Caco-2 (cell line): ENCODE results near the gene C1orf167. TPM values are rescaled to one million over a fixed set of nuclear protein-coding genes. Genes with fewer than 3 reads are reported as not detected.

Experiments
- BruUV-seq: library from RNA; stranded (reverse); fragments of 400-500 nt; replicated peaks from 2 replicates; lab custom pipeline; 2021; lab: Mats Ljungman, UMichigan
- CTCF ChIA-PET: fragments of 300-600 bp; sonication (Branson Sonifier 250); formaldehyde crosslinking; loops from one replicate; lab custom pipeline; 2022; ENCODE audit warnings: antibody characterized with exemption; lab: Charles Lee
- POLR2A ChIA-PET: fragments of 300-600 bp; sonication (Branson Sonifier 250); formaldehyde crosslinking; loops from one replicate; lab custom pipeline; 2022; ENCODE audit warnings: antibody characterized with exemption; lab: Charles Lee
- DNase-seq, 2 experiments: peaks; one replicate each; pipeline versions ENCODE4 v3.0.0 to v3.0.0-alpha.2; 2020 to 2022
- H3K27me3 ChIP-seq: replicated peaks from 2 replicates; pipeline ENCODE4 v1.6.0; 2011; ENCODE audit warnings: low read length; ENCODE audit not compliant: control insufficient read depth, insufficient read depth
- H3K36me3 ChIP-seq: 2 replicates; pipeline ENCODE4 v1.5.1; 2011; ENCODE audit warnings: low read length; ENCODE audit not compliant: control insufficient read depth, insufficient read depth
- H3K4me1 ChIP-seq: fragments of 250-450 bp; sonication (Bioruptor Pico); 2 replicates; pipeline ENCODE4 v1.5.1; 2020; ENCODE audit warnings: mild to moderate bottlenecking
- H3K4me3 ChIP-seq: 2 replicates; pipeline ENCODE4 v1.5.1; 2011; ENCODE audit warnings: low read depth, mild to moderate bottlenecking, control low read depth, low read length
- H3K9me3 ChIP-seq: fragments of 250-450 bp; sonication (Bioruptor Pico); 2 replicates; pipeline ENCODE4 v1.5.1; 2020; ENCODE audit warnings: mild to moderate bottlenecking, moderate library complexity
- H3K27ac Mint-ChIP-seq: one replicate; pipeline ENCODE4 v1.8.0; 2022; ENCODE audit warnings: mixed read lengths; ENCODE audit not compliant: unreplicated experiment
- H3K27me3 Mint-ChIP-seq: one replicate; pipeline ENCODE4 v1.8.0; 2022; ENCODE audit warnings: mixed read lengths; ENCODE audit not compliant: insufficient read depth, unreplicated experiment
- H3K36me3 Mint-ChIP-seq: one replicate; pipeline ENCODE4 v1.8.0; 2022; ENCODE audit warnings: mild to moderate bottlenecking, mixed read lengths; ENCODE audit not compliant: insufficient read depth, unreplicated experiment
- H3K4me1 Mint-ChIP-seq: one replicate; pipeline ENCODE4 v1.8.0; 2022; ENCODE audit warnings: low read depth, mixed read lengths; ENCODE audit not compliant: unreplicated experiment
- H3K4me3 Mint-ChIP-seq: one replicate; pipeline ENCODE4 v1.8.0; 2022; ENCODE audit warnings: mild to moderate bottlenecking, moderate library complexity, mixed read lengths; ENCODE audit not compliant: unreplicated experiment
- H3K9me3 Mint-ChIP-seq: one replicate; pipeline ENCODE4 v1.8.0; 2022; ENCODE audit warnings: mixed read lengths; ENCODE audit not compliant: unreplicated experiment
- intact Hi-C: fragments of 100-400 bp; cut with micrococcal nuclease; formaldehyde crosslinking; loops from one replicate; pipeline ENCODE4 v1.10.0; 2022; ENCODE audit not compliant: unreplicated experiment
- total RNA-seq: library from RNA; stranded (reverse); gene quantifications from 2 replicates; pipeline ENCODE4 v1.2.3, GENCODE V29; 2022
- TF ChIP-seq, protein P1 (sequence below), 2 experiments: fragments of 200-600 bp in 1 of 2; IDR thresholded peaks; 1 replicate in 1 of 2; 2 replicates in 1 of 2; pipeline versions ENCODE4 v1.5.1 to v1.8.0; 2011 to 2022; ENCODE audit warnings: antibody characterized with exemption in 1 of 2, control low read depth in 1 of 2, inconsistent platforms in 1 of 2, low read depth in 1 of 2, low read length in 1 of 2, mild to moderate bottlenecking in 1 of 2, moderate library complexity in 1 of 2; ENCODE audit not compliant: insufficient read depth in 1 of 2, severe bottlenecking in 1 of 2, unreplicated experiment in 1 of 2

C1orf167 gene
- total RNA-seq, 1 experiment from 2014 or later: 0.64 TPM

DNA sequence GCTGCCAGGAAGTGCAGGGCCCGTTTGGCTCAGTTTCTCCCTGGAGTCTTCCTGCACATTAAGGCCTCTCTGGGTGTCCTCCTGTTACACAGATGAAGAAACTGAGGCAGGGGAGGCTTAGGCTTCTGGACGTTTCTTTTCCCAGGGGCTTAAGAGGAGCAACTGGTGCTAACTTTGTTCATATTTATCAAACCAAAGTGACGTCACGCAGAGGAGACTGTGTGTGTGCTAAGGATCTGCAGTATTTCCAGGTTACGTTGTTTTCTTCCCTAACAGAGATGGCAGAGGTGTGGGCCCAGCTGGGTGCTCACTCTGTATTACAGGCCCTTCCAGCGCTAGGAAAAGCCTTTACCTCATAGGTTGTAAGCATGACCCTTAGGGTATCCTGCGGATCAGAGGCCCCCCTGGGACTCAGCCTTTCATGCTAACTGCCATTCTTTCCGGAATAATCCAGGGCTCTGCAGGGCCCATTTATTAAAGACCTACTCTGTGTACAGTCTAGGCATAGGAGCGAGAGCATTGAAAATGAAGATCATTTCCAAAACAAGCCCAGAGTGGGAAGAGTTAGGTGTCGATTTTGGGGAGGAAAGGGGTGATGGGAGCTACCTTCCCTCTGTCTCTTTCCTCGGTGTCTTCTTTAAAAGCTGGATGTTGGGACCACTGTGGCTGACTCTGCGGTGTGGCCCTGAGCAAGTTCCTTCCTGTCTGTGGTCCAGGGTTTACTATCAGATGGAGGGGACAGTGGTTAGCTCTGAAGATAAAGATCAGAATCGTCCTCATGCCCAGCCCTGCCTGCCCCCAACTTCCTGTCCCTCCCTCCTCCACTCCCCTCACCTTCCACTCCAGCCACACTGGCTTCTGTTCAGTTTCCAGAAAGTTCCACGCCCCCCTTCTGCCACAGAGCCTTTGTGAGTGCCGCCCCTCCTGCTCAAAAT is 21.5 kb upstream of the C1orf167 start:
- H3K27me3 ChIP-seq: no peaks in the 10 kb centered on the region
- no TSS peak for BruUV-seq
- peaks cover 6% of the 10 kb centered on the region for H3K4me1 ChIP-seq
- no peak for DNase-seq
- H3K9me3 Mint-ChIP-seq: no peaks in the 10 kb centered on the region
- H3K9me3 ChIP-seq: no peaks in the 10 kb centered on the region
- H3K27ac Mint-ChIP-seq: no peak overlapping the region
- no peaks in the 10 kb centered on the region for H3K4me1 Mint-ChIP-seq
- intact Hi-C loops: no loop called here
- H3K4me3 ChIP-seq: no peak overlapping the region
- no peaks in the 10 kb centered on the region for H3K27me3 Mint-ChIP-seq
- ChIA-PET CTCF (no interaction called here), POLR2A (no interaction called here)
- TF ChIP-seq, protein P1, sequence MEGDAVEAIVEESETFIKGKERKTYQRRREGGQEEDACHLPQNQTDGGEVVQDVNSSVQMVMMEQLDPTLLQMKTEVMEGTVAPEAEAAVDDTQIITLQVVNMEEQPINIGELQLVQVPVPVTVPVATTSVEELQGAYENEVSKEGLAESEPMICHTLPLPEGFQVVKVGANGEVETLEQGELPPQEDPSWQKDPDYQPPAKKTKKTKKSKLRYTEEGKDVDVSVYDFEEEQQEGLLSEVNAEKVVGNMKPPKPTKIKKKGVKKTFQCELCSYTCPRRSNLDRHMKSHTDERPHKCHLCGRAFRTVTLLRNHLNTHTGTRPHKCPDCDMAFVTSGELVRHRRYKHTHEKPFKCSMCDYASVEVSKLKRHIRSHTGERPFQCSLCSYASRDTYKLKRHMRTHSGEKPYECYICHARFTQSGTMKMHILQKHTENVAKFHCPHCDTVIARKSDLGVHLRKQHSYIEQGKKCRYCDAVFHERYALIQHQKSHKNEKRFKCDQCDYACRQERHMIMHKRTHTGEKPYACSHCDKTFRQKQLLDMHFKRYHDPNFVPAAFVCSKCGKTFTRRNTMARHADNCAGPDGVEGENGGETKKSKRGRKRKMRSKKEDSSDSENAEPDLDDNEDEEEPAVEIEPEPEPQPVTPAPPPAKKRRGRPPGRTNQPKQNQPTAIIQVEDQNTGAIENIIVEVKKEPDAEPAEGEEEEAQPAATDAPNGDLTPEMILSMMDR (IDR thresholded peaks at IDR 0.05; ENCODE audit: insufficient read depth in 1 of 2, low read depth in 1 of 2, low read length in 1 of 2, severe bottlenecking in 1 of 2, unreplicated experiment in 1 of 2): no peak
- H3K36me3 ChIP-seq: no peaks in the 10 kb centered on the region
- no peak overlapping the region for H3K4me3 Mint-ChIP-seq
- H3K36me3 Mint-ChIP-seq: peaks cover 8% of the 10 kb centered on the region

DNA sequence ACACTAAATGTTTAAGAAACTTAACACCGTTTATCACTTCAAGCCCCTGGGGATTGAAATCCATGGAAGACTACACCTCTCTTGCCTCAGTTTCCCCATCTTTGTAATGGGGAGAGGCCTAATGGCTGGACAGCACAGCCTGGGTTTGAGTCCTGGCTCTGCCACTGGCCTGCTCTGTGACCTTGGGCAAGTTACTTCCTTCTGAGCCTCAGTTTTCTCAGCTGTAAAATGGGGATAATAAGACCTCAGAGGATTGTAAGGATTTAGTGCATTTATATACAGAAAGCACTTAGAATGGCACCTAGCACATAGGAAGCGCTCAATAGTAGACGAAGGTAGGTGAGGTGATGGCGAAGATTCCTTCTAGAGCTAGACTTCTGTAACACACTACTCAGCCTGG is 20.5 kb upstream of the C1orf167 start:
- peaks cover 6% of the 10 kb centered on the region for H3K4me1 ChIP-seq
- H3K36me3 Mint-ChIP-seq: no peaks in the 10 kb centered on the region
- H3K27me3 Mint-ChIP-seq: no peaks in the 10 kb centered on the region
- no peaks in the 10 kb centered on the region for H3K36me3 ChIP-seq
- ChIA-PET CTCF (no interaction called here), POLR2A (no interaction called here)
- no peaks in the 10 kb centered on the region for H3K9me3 ChIP-seq
- H3K4me3 Mint-ChIP-seq: no peak overlapping the region
- H3K27me3 ChIP-seq: no peaks in the 10 kb centered on the region
- H3K9me3 Mint-ChIP-seq: no peaks in the 10 kb centered on the region
- no TSS peak for BruUV-seq
- no peak for DNase-seq
- no peak overlapping the region for H3K27ac Mint-ChIP-seq
- no peaks in the 10 kb centered on the region for H3K4me1 Mint-ChIP-seq
- intact Hi-C loops: no loop called here
- H3K4me3 ChIP-seq: no peak overlapping the region
- TF ChIP-seq, protein P1 (IDR thresholded peaks at IDR 0.05; ENCODE audit: insufficient read depth in 1 of 2, low read depth in 1 of 2, low read length in 1 of 2, severe bottlenecking in 1 of 2, unreplicated experiment in 1 of 2): no peak

DNA sequence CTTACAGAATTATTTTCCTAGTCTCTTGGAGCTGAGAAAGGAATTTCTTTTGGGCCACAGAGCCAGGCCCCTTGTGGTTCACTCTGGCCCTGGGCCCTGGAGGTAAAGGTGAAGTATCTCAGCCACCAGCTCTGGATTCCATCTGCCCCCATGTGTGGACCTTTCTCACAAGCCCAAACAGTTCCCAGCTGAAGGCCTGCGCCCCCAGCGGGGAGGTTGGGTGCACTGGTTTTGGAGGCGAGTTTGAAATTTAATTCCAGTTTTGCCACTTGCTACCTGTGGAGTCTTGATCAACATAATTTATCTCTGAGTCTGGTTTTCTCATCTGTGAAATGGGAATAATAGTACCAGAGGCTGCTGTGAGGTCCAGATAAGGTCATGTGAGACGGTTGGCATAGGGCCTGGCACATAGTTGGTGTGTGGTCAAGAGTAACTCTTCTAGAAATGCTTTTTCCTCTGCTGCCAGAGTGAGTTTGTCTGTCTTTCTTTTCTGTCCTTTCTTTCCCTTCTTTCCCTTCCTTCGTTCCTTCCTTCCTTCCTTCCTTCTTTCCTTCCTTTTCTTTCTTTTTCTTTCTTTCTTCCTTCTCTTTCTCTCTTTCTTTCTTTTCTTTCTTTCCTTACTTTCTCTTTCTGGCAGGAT is 20.0 kb upstream of the C1orf167 start:
- H3K4me1 ChIP-seq: peaks cover 5% of the 10 kb centered on the region
- DNase-seq: no peak
- no peaks in the 10 kb centered on the region for H3K27me3 ChIP-seq
- Mint-ChIP-seq H3K27me3 (no peaks in the 10 kb centered on the region), H3K36me3 (no peaks in the 10 kb centered on the region), H3K4me1 (no peaks in the 10 kb centered on the region), H3K9me3 (no peaks in the 10 kb centered on the region), H3K27ac (no peak overlapping the region), H3K4me3 (no peak overlapping the region)
- CTCF ChIA-PET: no interaction called here
- intact Hi-C loops: no loop called here
- no peak overlapping the region for H3K4me3 ChIP-seq
- TF ChIP-seq, protein P1 (IDR thresholded peaks at IDR 0.05; ENCODE audit: insufficient read depth in 1 of 2, low read depth in 1 of 2, low read length in 1 of 2, severe bottlenecking in 1 of 2, unreplicated experiment in 1 of 2): no peak
- no peaks in the 10 kb centered on the region for H3K9me3 ChIP-seq
- no peaks in the 10 kb centered on the region for H3K36me3 ChIP-seq
- BruUV-seq: no TSS peak
- POLR2A ChIA-PET: no interaction called here
